Measurements from ENCODE around the gene ALPG.
"Not testable (repeated sequence)": the region's sequence is repeated elsewhere in the genome, so short reads cannot be mapped to it uniquely, and the experiment has no call there.

The ALPG gene

GRCh38 chr2:232435805-232436204 lies 29.2 kb downstream of the ALPG start:
- Histone ChIP-seq H3K9me3 (ENCODE audit: control insufficient read depth, low read length) (no peaks in the 10 kb centered on the region), H3K4me3 (ENCODE audit: insufficient read depth, low read depth, low read length) (no peak overlapping the region), H3K4me1 (ENCODE audit: control insufficient read depth, insufficient read depth, low read length) (no peaks in the 10 kb centered on the region), H3K27me3 (ENCODE audit: control insufficient read depth, insufficient read depth, low read length, poor library complexity, severe bottlenecking) (no peaks in the 10 kb centered on the region), H3K27ac (ENCODE audit: insufficient read depth, low read depth, low read length, poor library complexity, severe bottlenecking) (no peak overlapping the region), H3K36me3 (ENCODE audit: control insufficient read depth, insufficient read depth, low read length) (no peaks in the 10 kb centered on the region)
- 89 to 90% methylated on average over 7 of the region's 7 CpGs for WGBS, 2 experiments

GRCh38 chr2:232436381-232437194 lies 29.9 kb downstream of the ALPG start:
- Histone ChIP-seq H3K27me3 (ENCODE audit: control insufficient read depth, insufficient read depth, low read length, poor library complexity, severe bottlenecking) (no peaks in the 10 kb centered on the region), H3K4me3 (ENCODE audit: insufficient read depth, low read depth, low read length) (no peak overlapping the region), H3K9me3 (ENCODE audit: control insufficient read depth, low read length) (no peaks in the 10 kb centered on the region), H3K27ac (ENCODE audit: insufficient read depth, low read depth, low read length, poor library complexity, severe bottlenecking) (no peak overlapping the region), H3K36me3 (ENCODE audit: control insufficient read depth, insufficient read depth, low read length) (no peaks in the 10 kb centered on the region), H3K4me1 (ENCODE audit: control insufficient read depth, insufficient read depth, low read length) (no peaks in the 10 kb centered on the region)
- WGBS, 2 experiments = 84 to 88% methylated on average over 15 of the region's 15 CpGs

- no peaks in the 10 kb centered on the region for H3K36me3 ChIP-seq (ENCODE audit: control insufficient read depth, insufficient read depth, low read length)
- H3K4me1 ChIP-seq (ENCODE audit: control insufficient read depth, insufficient read depth, low read length) = no peaks in the 10 kb centered on the region
- H3K27ac ChIP-seq (ENCODE audit: insufficient read depth, low read depth, low read length, poor library complexity, severe bottlenecking) = no peak overlapping the region
- no peak overlapping the region for H3K4me3 ChIP-seq (ENCODE audit: insufficient read depth, low read depth, low read length)
- H3K27me3 ChIP-seq (ENCODE audit: control insufficient read depth, insufficient read depth, low read length, poor library complexity, severe bottlenecking) = no peaks in the 10 kb centered on the region
- no peaks in the 10 kb centered on the region for H3K9me3 ChIP-seq (ENCODE audit: control insufficient read depth, low read length)
- 93 to 94% methylated on average over 12 of the region's 12 CpGs for WGBS, 2 experiments
These were observed 30.5 kb downstream of the ALPG start for GRCh38 chr2:232437195-232437571.

GRCh38 chr2:232438091-232438490 lies 31.4 kb downstream of the ALPG start:
- H3K27ac ChIP-seq (ENCODE audit: insufficient read depth, low read depth, low read length, poor library complexity, severe bottlenecking) = no peak overlapping the region
- WGBS, 2 experiments = 94 to 95% methylated on average over 12 of the region's 12 CpGs

GRCh38 chr2:232438951-232439757 lies 32.5 kb downstream of the ALPG start:
- Histone ChIP-seq H3K27ac (ENCODE audit: insufficient read depth, low read depth, low read length, poor library complexity, severe bottlenecking) (no peak overlapping the region), H3K4me1 (ENCODE audit: control insufficient read depth, insufficient read depth, low read length) (no peaks in the 10 kb centered on the region), H3K4me3 (ENCODE audit: insufficient read depth, low read depth, low read length) (no peak overlapping the region), H3K9me3 (ENCODE audit: control insufficient read depth, low read length) (no peaks in the 10 kb centered on the region), H3K36me3 (ENCODE audit: control insufficient read depth, insufficient read depth, low read length) (no peaks in the 10 kb centered on the region), H3K27me3 (ENCODE audit: control insufficient read depth, insufficient read depth, low read length, poor library complexity, severe bottlenecking) (no peaks in the 10 kb centered on the region)
- 82 to 94% methylated on average over 18 to 21 of the region's 22 CpGs for WGBS, 2 experiments

More at GRCh38 chr2:232438091-232438490, 31.4 kb downstream of the ALPG start:
- no peak overlapping the region for H3K4me3 ChIP-seq (ENCODE audit: insufficient read depth, low read depth, low read length)
- no peaks in the 10 kb centered on the region for H3K4me1 ChIP-seq (ENCODE audit: control insufficient read depth, insufficient read depth, low read length)
- no peaks in the 10 kb centered on the region for H3K9me3 ChIP-seq (ENCODE audit: control insufficient read depth, low read length)
- H3K27me3 ChIP-seq (ENCODE audit: control insufficient read depth, insufficient read depth, low read length, poor library complexity, severe bottlenecking) = no peaks in the 10 kb centered on the region
- no peaks in the 10 kb centered on the region for H3K36me3 ChIP-seq (ENCODE audit: control insufficient read depth, insufficient read depth, low read length)

GRCh38 chr2:232439758-232440135 lies 33.1 kb downstream of the ALPG start:
- no peaks in the 10 kb centered on the region for H3K9me3 ChIP-seq (ENCODE audit: control insufficient read depth, low read length)
- no peaks in the 10 kb centered on the region for H3K36me3 ChIP-seq (ENCODE audit: control insufficient read depth, insufficient read depth, low read length)
- H3K27ac ChIP-seq (ENCODE audit: insufficient read depth, low read depth, low read length, poor library complexity, severe bottlenecking) = no peak overlapping the region
- 38 to 43% methylated on average over 3 to 4 of the region's 5 CpGs for WGBS, 2 experiments
- H3K4me1 ChIP-seq (ENCODE audit: control insufficient read depth, insufficient read depth, low read length) = no peaks in the 10 kb centered on the region
- no peak overlapping the region for H3K4me3 ChIP-seq (ENCODE audit: insufficient read depth, low read depth, low read length)
- H3K27me3 ChIP-seq (ENCODE audit: control insufficient read depth, insufficient read depth, low read length, poor library complexity, severe bottlenecking) = no peaks in the 10 kb centered on the region

GRCh38 chr2:232440220-232441018 lies 33.8 kb downstream of the ALPG start:
- not testable (repeated sequence) for H3K36me3 ChIP-seq (ENCODE audit: control insufficient read depth, insufficient read depth, low read length); H3K4me1 ChIP-seq (ENCODE audit: control insufficient read depth, insufficient read depth, low read length); H3K27ac ChIP-seq (ENCODE audit: insufficient read depth, low read depth, low read length, poor library complexity, severe bottlenecking); H3K4me3 ChIP-seq (ENCODE audit: insufficient read depth, low read depth, low read length); H3K27me3 ChIP-seq (ENCODE audit: control insufficient read depth, insufficient read depth, low read length, poor library complexity, severe bottlenecking); H3K9me3 ChIP-seq (ENCODE audit: control insufficient read depth, low read length)
- 25 to 28% methylated on average over 16 of the region's 16 CpGs for WGBS, 2 experiments

GRCh38 chr2:232441147-232441651 lies 34.6 kb downstream of the ALPG start:
- H3K4me3 ChIP-seq (ENCODE audit: insufficient read depth, low read depth, low read length) = no peak overlapping the region
- no peak overlapping the region for H3K27ac ChIP-seq (ENCODE audit: insufficient read depth, low read depth, low read length, poor library complexity, severe bottlenecking)
- H3K36me3 ChIP-seq (ENCODE audit: control insufficient read depth, insufficient read depth, low read length) = no peaks in the 10 kb centered on the region
- H3K9me3 ChIP-seq (ENCODE audit: control insufficient read depth, low read length) = no peaks in the 10 kb centered on the region
- WGBS, 2 experiments = 85 to 86% methylated on average over 12 of the region's 12 CpGs
- H3K4me1 ChIP-seq (ENCODE audit: control insufficient read depth, insufficient read depth, low read length) = no peaks in the 10 kb centered on the region
- no peaks in the 10 kb centered on the region for H3K27me3 ChIP-seq (ENCODE audit: control insufficient read depth, insufficient read depth, low read length, poor library complexity, severe bottlenecking)

- not testable (repeated sequence) for H3K27ac ChIP-seq (ENCODE audit: insufficient read depth, low read depth, low read length, poor library complexity, severe bottlenecking); H3K27me3 ChIP-seq (ENCODE audit: control insufficient read depth, insufficient read depth, low read length, poor library complexity, severe bottlenecking); H3K9me3 ChIP-seq (ENCODE audit: control insufficient read depth, low read length); H3K36me3 ChIP-seq (ENCODE audit: control insufficient read depth, insufficient read depth, low read length); H3K4me1 ChIP-seq (ENCODE audit: control insufficient read depth, insufficient read depth, low read length); H3K4me3 ChIP-seq (ENCODE audit: insufficient read depth, low read depth, low read length)
- 90 to 91% methylated on average over 7 of the region's 10 CpGs for WGBS, 2 experiments
These were observed 35.3 kb downstream of the ALPG start for GRCh38 chr2:232441922-232442321.

- not testable (repeated sequence) for H3K9me3 ChIP-seq (ENCODE audit: control insufficient read depth, low read length); H3K27ac ChIP-seq (ENCODE audit: insufficient read depth, low read depth, low read length, poor library complexity, severe bottlenecking); H3K4me3 ChIP-seq (ENCODE audit: insufficient read depth, low read depth, low read length); H3K36me3 ChIP-seq (ENCODE audit: control insufficient read depth, insufficient read depth, low read length); H3K4me1 ChIP-seq (ENCODE audit: control insufficient read depth, insufficient read depth, low read length)
- WGBS, 2 experiments = 85% methylated on average over 13 of the region's 13 CpGs
- peaks cover 11% of the 10 kb centered on the region for H3K27me3 ChIP-seq (ENCODE audit: control insufficient read depth, insufficient read depth, low read length, poor library complexity, severe bottlenecking)
These were observed 35.8 kb downstream of the ALPG start for GRCh38 chr2:232442431-232442830.
